Fibroblast of lung (primary cell): ENCODE results near the gene SPOCD1.

Source experiments
- EZH2 ChIP-seq: IDR thresholded peaks from 2 replicates; pipeline ENCODE4 v1.5.1; 2012; ENCODE audit warnings: low read length, control low read depth, mild to moderate bottlenecking; ENCODE audit errors: missing control alignments
- TF ChIP-seq, protein P1 (sequence below), 2 donors: IDR thresholded peaks in 1 of 2; conservative IDR thresholded peaks in 1 of 2; 1 replicate in 1 of 2; 2 replicates in 1 of 2; pipeline ENCODE4 v1.5.1; 2011 to 2012; ENCODE audit warnings: low read length in 2 of 2, control low read depth in 1 of 2, inconsistent platforms in 1 of 2, low read depth in 1 of 2, mild to moderate bottlenecking in 1 of 2

DNA sequence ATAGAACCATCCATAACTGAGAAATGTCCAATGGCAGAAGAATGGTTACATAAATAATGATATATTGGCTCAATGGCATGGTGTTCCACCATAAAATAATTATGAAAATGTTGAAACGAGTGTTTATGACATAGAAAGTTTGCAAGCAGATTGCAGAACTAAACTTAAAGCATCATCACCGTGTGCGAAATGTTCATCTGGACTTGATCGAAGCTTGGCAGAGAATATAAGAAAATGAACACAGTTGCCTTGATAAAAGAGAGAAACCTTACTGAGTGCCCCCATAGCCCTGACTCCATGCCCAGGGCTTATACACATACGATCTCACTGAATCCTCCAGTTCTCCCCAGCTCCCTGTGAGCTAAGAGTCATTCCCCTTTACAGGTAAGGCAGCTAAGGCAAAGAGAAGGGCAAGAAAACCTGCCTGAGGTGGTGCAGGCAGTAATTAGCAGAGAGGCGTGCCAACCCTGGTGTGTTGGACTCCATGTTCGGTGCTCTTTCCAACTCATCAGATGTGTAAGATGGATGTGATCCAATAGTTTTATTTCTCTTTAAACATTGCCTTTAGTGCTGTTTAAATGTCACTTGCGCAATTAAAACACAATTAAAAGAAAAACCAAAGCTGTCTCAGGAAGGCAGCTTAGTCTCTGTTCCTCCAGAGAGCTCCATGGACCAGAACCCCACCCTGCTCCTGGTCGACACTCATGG is 21.8 kb upstream of the SPOCD1 start:
- TF ChIP-seq, protein P1, sequence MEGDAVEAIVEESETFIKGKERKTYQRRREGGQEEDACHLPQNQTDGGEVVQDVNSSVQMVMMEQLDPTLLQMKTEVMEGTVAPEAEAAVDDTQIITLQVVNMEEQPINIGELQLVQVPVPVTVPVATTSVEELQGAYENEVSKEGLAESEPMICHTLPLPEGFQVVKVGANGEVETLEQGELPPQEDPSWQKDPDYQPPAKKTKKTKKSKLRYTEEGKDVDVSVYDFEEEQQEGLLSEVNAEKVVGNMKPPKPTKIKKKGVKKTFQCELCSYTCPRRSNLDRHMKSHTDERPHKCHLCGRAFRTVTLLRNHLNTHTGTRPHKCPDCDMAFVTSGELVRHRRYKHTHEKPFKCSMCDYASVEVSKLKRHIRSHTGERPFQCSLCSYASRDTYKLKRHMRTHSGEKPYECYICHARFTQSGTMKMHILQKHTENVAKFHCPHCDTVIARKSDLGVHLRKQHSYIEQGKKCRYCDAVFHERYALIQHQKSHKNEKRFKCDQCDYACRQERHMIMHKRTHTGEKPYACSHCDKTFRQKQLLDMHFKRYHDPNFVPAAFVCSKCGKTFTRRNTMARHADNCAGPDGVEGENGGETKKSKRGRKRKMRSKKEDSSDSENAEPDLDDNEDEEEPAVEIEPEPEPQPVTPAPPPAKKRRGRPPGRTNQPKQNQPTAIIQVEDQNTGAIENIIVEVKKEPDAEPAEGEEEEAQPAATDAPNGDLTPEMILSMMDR (conservative IDR thresholded peaks at IDR 0.05 in 1 of 2, IDR thresholded peaks at IDR 0.05 in 1 of 2; ENCODE audit: low read depth in 1 of 2, low read length in 2 of 2), result no peak
- no peak for TF ChIP-seq EZH2
